Right lobe of liver (tissue), 4 donors: Measurements from ENCODE around the gene NEURL4.

Experiments used
- POLR2A ChIP-seq: fragments of 450-650 bp; IDR thresholded peaks from one replicate; pipeline ENCODE4 v1.6.1; 2017; ENCODE audit warnings: antibody characterized with exemption, mild to moderate bottlenecking
- TF ChIP-seq, protein P1 (sequence below), 4 donors: fragments of 200-600 bp in 3 of 4; fragments of 450-650 bp in 1 of 4; IDR thresholded peaks; one replicate each; pipeline versions ENCODE4 v1.5.1 to v1.8.0; 2016 to 2022; ENCODE audit warnings: antibody characterized with exemption in 4 of 4, mild to moderate bottlenecking in 2 of 4
- donor health status: DM: no; HTN: no; CAD: no.
- donor health status: DM: no; HTN: no; CAD: no.
- donor health status: DM: no; HTN: yes; CAD: no.

DNA sequence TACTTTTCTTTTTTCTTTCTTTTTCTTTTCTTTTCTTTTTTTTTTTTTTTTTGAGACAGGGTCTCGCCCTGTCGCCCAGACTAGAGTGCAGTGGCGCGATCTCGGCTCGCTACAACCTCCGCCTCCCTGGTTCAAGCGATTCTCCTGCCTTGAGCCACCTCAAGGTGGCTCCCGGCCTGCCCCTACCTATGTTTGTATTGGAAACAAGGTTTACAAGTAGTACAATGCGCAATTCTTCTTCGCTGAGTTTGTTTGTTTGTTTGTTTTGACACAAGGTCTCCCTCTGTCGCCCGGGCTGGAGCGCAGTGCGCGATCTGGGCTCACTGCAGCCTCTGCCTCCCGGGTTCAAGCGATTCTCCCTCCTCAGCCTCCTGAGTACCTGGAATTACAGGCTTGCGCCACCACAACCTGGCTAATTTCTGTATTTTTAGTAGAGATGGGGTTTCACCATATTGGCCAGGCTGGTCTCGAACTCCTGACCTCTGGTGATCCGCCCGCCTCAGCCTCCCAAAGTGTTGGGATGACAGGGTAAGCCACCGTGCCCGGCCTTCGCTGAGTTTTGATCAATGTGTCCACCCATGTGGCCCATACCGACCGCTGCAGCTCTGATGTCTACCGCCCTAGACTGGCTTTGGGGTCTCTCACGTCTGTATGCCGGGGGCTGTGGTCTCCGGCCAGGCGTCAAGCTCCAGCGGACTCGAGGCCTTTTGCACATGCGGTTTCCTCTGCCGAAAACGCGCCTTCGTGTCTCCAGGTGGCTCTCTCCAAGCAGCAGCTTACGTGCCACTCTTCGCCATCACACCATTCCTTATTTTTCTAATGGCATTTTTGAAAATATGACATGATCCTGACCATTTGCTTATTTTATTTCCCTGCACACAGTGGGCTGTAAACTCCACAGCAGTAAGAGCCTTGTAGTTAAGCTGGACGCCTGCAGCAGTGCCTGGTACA, 33.6 kb downstream of the NEURL4 start:
- TF ChIP-seq, protein P1, sequence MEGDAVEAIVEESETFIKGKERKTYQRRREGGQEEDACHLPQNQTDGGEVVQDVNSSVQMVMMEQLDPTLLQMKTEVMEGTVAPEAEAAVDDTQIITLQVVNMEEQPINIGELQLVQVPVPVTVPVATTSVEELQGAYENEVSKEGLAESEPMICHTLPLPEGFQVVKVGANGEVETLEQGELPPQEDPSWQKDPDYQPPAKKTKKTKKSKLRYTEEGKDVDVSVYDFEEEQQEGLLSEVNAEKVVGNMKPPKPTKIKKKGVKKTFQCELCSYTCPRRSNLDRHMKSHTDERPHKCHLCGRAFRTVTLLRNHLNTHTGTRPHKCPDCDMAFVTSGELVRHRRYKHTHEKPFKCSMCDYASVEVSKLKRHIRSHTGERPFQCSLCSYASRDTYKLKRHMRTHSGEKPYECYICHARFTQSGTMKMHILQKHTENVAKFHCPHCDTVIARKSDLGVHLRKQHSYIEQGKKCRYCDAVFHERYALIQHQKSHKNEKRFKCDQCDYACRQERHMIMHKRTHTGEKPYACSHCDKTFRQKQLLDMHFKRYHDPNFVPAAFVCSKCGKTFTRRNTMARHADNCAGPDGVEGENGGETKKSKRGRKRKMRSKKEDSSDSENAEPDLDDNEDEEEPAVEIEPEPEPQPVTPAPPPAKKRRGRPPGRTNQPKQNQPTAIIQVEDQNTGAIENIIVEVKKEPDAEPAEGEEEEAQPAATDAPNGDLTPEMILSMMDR (IDR thresholded peaks at IDR 0.05) = no peak
- no peak for TF ChIP-seq POLR2A
